T-helper 17 cell (primary cell): ENCODE results near the gene AKR7A3. TPM values are rescaled to one million over a fixed set of nuclear protein-coding genes. Genes with fewer than 3 reads are reported as not detected.

Experiments used
- ATAC-seq: fragments of 150-1000 bp; cut with Tn5 transposase; 2 replicates; pipeline ENCODE4 v1.10.0; 2021; ENCODE audit warnings: mild to moderate bottlenecking, moderate library complexity
- DNase-seq, 3 donors: peaks; one replicate each; pipeline versions ENCODE4 v3.0.0 to v3.0.0-alpha.2; 2020 to 2021
- H3K9me3 ChIP-seq: one replicate; pipeline ENCODE4 v1.7.0; 2013; ENCODE audit warnings: low read length, mild to moderate bottlenecking; ENCODE audit not compliant: control insufficient read depth, poor library complexity, severe bottlenecking
- H3K27ac Mint-ChIP-seq: one replicate; pipeline ENCODE4 v1.8.0; 2022; ENCODE audit warnings: mild to moderate bottlenecking, moderate library complexity, mixed read lengths
- H3K27me3 Mint-ChIP-seq: one replicate; pipeline ENCODE4 v1.8.0; 2022; ENCODE audit warnings: mixed read lengths
- H3K36me3 Mint-ChIP-seq: one replicate; pipeline ENCODE4 v1.8.0; 2022; ENCODE audit warnings: low read depth, mixed read lengths
- H3K4me1 Mint-ChIP-seq: one replicate; pipeline ENCODE4 v1.8.0; 2022; ENCODE audit warnings: mild to moderate bottlenecking, mixed read lengths
- H3K4me3 Mint-ChIP-seq: one replicate; pipeline ENCODE4 v1.8.0; 2022; ENCODE audit warnings: mild to moderate bottlenecking, moderate library complexity, mixed read lengths
- total RNA-seq, 4 donors: library from RNA in 2 of 4; stranded (reverse) in 2 of 4; gene quantifications; one replicate each; pipeline ENCODE4 v1.2.3 and lab custom pipeline; 2022 to 2026

AKR7A3 gene
- total RNA-seq, 2 donors from 2014 or later = 1.1 to 1.4 TPM

GRCh38 chr1:19327301-19327700, 38.7 kb upstream of the AKR7A3 start:
- Mint-ChIP-seq H3K27me3 (no peaks in the 10 kb centered on the region), H3K36me3 (peaks cover 1% of the 10 kb centered on the region), H3K27ac (peak overlapping the region; percentile 76), H3K4me1 (peaks cover 7% of the 10 kb centered on the region), H3K4me3 (no peak overlapping the region)
- H3K9me3 ChIP-seq = no peaks in the 10 kb centered on the region
- no peak for ATAC-seq
- no peak for DNase-seq

- peak overlapping the region; percentile 76 for H3K27ac Mint-ChIP-seq
- H3K36me3 Mint-ChIP-seq = peaks cover 2% of the 10 kb centered on the region
- H3K4me1 Mint-ChIP-seq = peaks cover 7% of the 10 kb centered on the region
- no peaks in the 10 kb centered on the region for H3K9me3 ChIP-seq
- DNase-seq (no peak), ATAC-seq (no peak)
- no peaks in the 10 kb centered on the region for H3K27me3 Mint-ChIP-seq
- peak overlapping the region; percentile 15 for H3K4me3 Mint-ChIP-seq
Measured at GRCh38 chr1:19326748-19327065, 38.1 kb upstream of the AKR7A3 start.

GRCh38 chr1:19325958-19326747, 37.6 kb upstream of the AKR7A3 start:
- no peak for DNase-seq
- Mint-ChIP-seq H3K27ac (peak overlapping the region; percentile 76), H3K4me1 (peaks cover 7% of the 10 kb centered on the region), H3K4me3 (peak overlapping the region; percentile 15), H3K36me3 (peaks cover 2% of the 10 kb centered on the region), H3K27me3 (no peaks in the 10 kb centered on the region)
- ATAC-seq = no peak
- no peaks in the 10 kb centered on the region for H3K9me3 ChIP-seq

- no peak for DNase-seq
- H3K4me1 Mint-ChIP-seq = peaks cover 7% of the 10 kb centered on the region
Measured at GRCh38 chr1:19325368-19325957, 36.9 kb upstream of the AKR7A3 start.

GRCh38 chr1:19324665-19324990, 36.1 kb upstream of the AKR7A3 start:
- DNase-seq = no peak
- Mint-ChIP-seq H3K27me3 (no peaks in the 10 kb centered on the region), H3K36me3 (peaks cover 2% of the 10 kb centered on the region), H3K4me1 (peaks cover 4% of the 10 kb centered on the region), H3K27ac (peak overlapping the region; percentile 24), H3K4me3 (no peak overlapping the region)
- no peak for ATAC-seq
- no peaks in the 10 kb centered on the region for H3K9me3 ChIP-seq

More at GRCh38 chr1:19325368-19325957, 36.9 kb upstream of the AKR7A3 start:
- no peaks in the 10 kb centered on the region for H3K9me3 ChIP-seq
- no peak for ATAC-seq
- Mint-ChIP-seq H3K27me3 (no peaks in the 10 kb centered on the region), H3K36me3 (peaks cover 2% of the 10 kb centered on the region), H3K27ac (no peak overlapping the region), H3K4me3 (no peak overlapping the region)

GRCh38 chr1:19323987-19324664, 35.6 kb upstream of the AKR7A3 start:
- peak overlapping the region; percentile 24 for H3K27ac Mint-ChIP-seq
- no peaks in the 10 kb centered on the region for H3K27me3 Mint-ChIP-seq
- DNase-seq = no peak
- no peaks in the 10 kb centered on the region for H3K9me3 ChIP-seq
- ATAC-seq = no peak
- peaks cover 3% of the 10 kb centered on the region for H3K4me1 Mint-ChIP-seq
- no peak overlapping the region for H3K4me3 Mint-ChIP-seq
- H3K36me3 Mint-ChIP-seq = peaks cover 2% of the 10 kb centered on the region

GRCh38 chr1:19322481-19322880, 33.9 kb upstream of the AKR7A3 start:
- H3K36me3 Mint-ChIP-seq = peaks cover 3% of the 10 kb centered on the region
- ATAC-seq = no peak

GRCh38 chr1:19321071-19321470, 32.5 kb upstream of the AKR7A3 start:
- peaks cover 3% of the 10 kb centered on the region for H3K36me3 Mint-ChIP-seq
- peak overlapping the region; percentile 52 for H3K4me3 Mint-ChIP-seq
- ATAC-seq (no peak), DNase-seq (no peak)
- peaks cover 6% of the 10 kb centered on the region for H3K4me1 Mint-ChIP-seq
- H3K27me3 Mint-ChIP-seq = no peaks in the 10 kb centered on the region
- H3K27ac Mint-ChIP-seq = no peak overlapping the region
- no peaks in the 10 kb centered on the region for H3K9me3 ChIP-seq

More at GRCh38 chr1:19322481-19322880, 33.9 kb upstream of the AKR7A3 start:
- Mint-ChIP-seq H3K4me1 (peaks cover 3% of the 10 kb centered on the region), H3K27ac (peak overlapping the region; percentile 19), H3K27me3 (no peaks in the 10 kb centered on the region), H3K4me3 (peak overlapping the region; percentile 65)
- no peak for DNase-seq
- H3K9me3 ChIP-seq = no peaks in the 10 kb centered on the region

GRCh38 chr1:19319196-19319595, 30.6 kb upstream of the AKR7A3 start:
- H3K9me3 ChIP-seq = no peaks in the 10 kb centered on the region
- DNase-seq (no peak), ATAC-seq (no peak)
- Mint-ChIP-seq H3K4me3 (no peak overlapping the region), H3K27me3 (no peaks in the 10 kb centered on the region), H3K36me3 (peaks cover 3% of the 10 kb centered on the region), H3K27ac (no peak overlapping the region), H3K4me1 (peaks cover 13% of the 10 kb centered on the region)

- no peaks in the 10 kb centered on the region for H3K27me3 Mint-ChIP-seq
- peaks cover 22% of the 10 kb centered on the region for H3K4me1 Mint-ChIP-seq
- ATAC-seq (no peak), DNase-seq (no peak)
- peaks cover 2% of the 10 kb centered on the region for H3K36me3 Mint-ChIP-seq
- peak overlapping the region; percentile 31 for H3K4me3 Mint-ChIP-seq
- H3K27ac Mint-ChIP-seq = peak overlapping the region; percentile 66
- H3K9me3 ChIP-seq = no peaks in the 10 kb centered on the region
Measured at GRCh38 chr1:19317126-19317910, 28.7 kb upstream of the AKR7A3 start.

GRCh38 chr1:19315378-19316198, 27.0 kb upstream of the AKR7A3 start:
- DNase-seq = no peak
- Mint-ChIP-seq H3K4me3 (no peak overlapping the region), H3K36me3 (peaks cover 5% of the 10 kb centered on the region), H3K27ac (peak overlapping the region; percentile 66), H3K4me1 (peaks cover 29% of the 10 kb centered on the region), H3K27me3 (no peaks in the 10 kb centered on the region)
- ATAC-seq = no peak
- no peaks in the 10 kb centered on the region for H3K9me3 ChIP-seq

- no peak overlapping the region for H3K4me3 Mint-ChIP-seq
- H3K4me1 Mint-ChIP-seq = peaks cover 33% of the 10 kb centered on the region
- no peaks in the 10 kb centered on the region for H3K27me3 Mint-ChIP-seq
- peaks cover 5% of the 10 kb centered on the region for H3K36me3 Mint-ChIP-seq
- DNase-seq (no peak), ATAC-seq (no peak)
- peak overlapping the region; percentile 73 for H3K27ac Mint-ChIP-seq
- H3K9me3 ChIP-seq = no peaks in the 10 kb centered on the region
Measured at GRCh38 chr1:19313961-19314882, 25.7 kb upstream of the AKR7A3 start.
